Parathyroid adenoma (tissue), 2 donors: ENCODE measurements around the gene HIP1.
A peak's percentile ranks its signal among the peaks of the same experiment; 100 is the strongest.

ENCODE experiments used
- H2AFZ ChIP-seq: fragments of 300-600 bp; sonication (generic); one replicate; pipeline ENCODE4 v1.7.0; 2017; ENCODE audit warnings: antibody characterized with exemption, mild to moderate bottlenecking
- H3K27ac ChIP-seq: fragments of 300-600 bp; sonication (generic); one replicate; pipeline ENCODE4 v1.7.0; 2017
- H3K27me3 ChIP-seq: fragments of 300-600 bp; sonication (generic); one replicate; pipeline ENCODE4 v1.7.0; 2017; ENCODE audit warnings: low read length; ENCODE audit not compliant: control insufficient read depth, insufficient read depth
- H3K36me3 ChIP-seq: fragments of 300-600 bp; sonication (generic); one replicate; pipeline ENCODE4 v1.7.0; 2017; ENCODE audit warnings: low read length; ENCODE audit not compliant: control insufficient read depth, insufficient read depth
- H3K4me1 ChIP-seq: fragments of 300-600 bp; sonication (generic); one replicate; pipeline ENCODE4 v1.7.0; 2017; ENCODE audit warnings: control low read depth
- H3K4me2 ChIP-seq: fragments of 300-600 bp; sonication (generic); one replicate; pipeline ENCODE4 v1.7.0; 2017; ENCODE audit warnings: low read length
- H3K4me3 ChIP-seq: fragments of 300-600 bp; sonication (generic); one replicate; pipeline ENCODE4 v1.7.0; 2017; ENCODE audit warnings: low read depth, low read length
- H3K79me2 ChIP-seq: fragments of 300-600 bp; sonication (generic); one replicate; pipeline ENCODE4 v1.7.0; 2017; ENCODE audit warnings: control low read depth
- H3K9ac ChIP-seq: fragments of 300-600 bp; sonication (generic); one replicate; pipeline ENCODE4 v1.7.0; 2017; ENCODE audit warnings: mild to moderate bottlenecking
- H3K9me3 ChIP-seq: fragments of 300-600 bp; sonication (generic); one replicate; pipeline ENCODE4 v1.7.0; 2017; ENCODE audit warnings: low read length; ENCODE audit not compliant: control insufficient read depth
- CTCF ChIP-seq: fragments of 300-600 bp; sonication (generic); IDR thresholded peaks from one replicate; pipeline ENCODE4 v1.7.0; 2017; ENCODE audit warnings: antibody characterized with exemption, mild to moderate bottlenecking
- donor health status: primary hyperparathyroidism.

The HIP1 gene

DNA sequence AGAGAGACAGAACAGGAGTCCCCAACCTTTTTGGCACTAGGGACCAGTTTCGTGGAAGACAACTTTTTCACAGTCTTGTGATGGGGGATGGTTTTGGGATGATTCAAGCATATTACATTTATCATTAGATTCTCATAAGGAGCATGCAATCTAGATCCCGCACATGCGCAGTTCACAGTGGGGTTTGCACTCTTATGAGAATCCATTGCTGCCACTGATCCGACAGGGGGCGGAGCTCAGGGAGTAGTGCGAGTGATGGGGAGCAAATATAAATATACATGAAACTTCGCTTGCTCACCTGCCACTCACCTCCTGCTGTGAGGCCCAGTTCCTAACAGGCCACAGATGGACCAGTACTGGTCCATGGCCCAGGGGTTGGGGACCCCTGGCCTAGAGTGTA, 19.1 kb upstream of the HIP1 start:
- Histone ChIP-seq H3K4me3 (no peak overlapping the region), H2AFZ (no peak overlapping the region), H3K4me2 (no peak overlapping the region), H3K9ac (no peak overlapping the region), H3K9me3 (no peaks in the 10 kb centered on the region), H3K4me1 (peaks cover 6% of the 10 kb centered on the region), H3K36me3 (no peaks in the 10 kb centered on the region), H3K27me3 (no peaks in the 10 kb centered on the region), H3K79me2 (no peaks in the 10 kb centered on the region), H3K27ac (no peak overlapping the region)
- TF ChIP-seq CTCF: no peak

GRCh38 chr7:75756991-75757676, 18.4 kb upstream of the HIP1 start:
- Histone ChIP-seq H3K36me3 (no peaks in the 10 kb centered on the region), H3K9ac (no peak overlapping the region), H3K4me1 (peaks cover under 1% of the 10 kb centered on the region), H2AFZ (no peak overlapping the region), H3K27me3 (no peaks in the 10 kb centered on the region), H3K4me2 (no peak overlapping the region), H3K27ac (no peak overlapping the region), H3K79me2 (no peaks in the 10 kb centered on the region), H3K9me3 (no peaks in the 10 kb centered on the region), H3K4me3 (no peak overlapping the region)
- no peak for TF ChIP-seq CTCF

DNA sequence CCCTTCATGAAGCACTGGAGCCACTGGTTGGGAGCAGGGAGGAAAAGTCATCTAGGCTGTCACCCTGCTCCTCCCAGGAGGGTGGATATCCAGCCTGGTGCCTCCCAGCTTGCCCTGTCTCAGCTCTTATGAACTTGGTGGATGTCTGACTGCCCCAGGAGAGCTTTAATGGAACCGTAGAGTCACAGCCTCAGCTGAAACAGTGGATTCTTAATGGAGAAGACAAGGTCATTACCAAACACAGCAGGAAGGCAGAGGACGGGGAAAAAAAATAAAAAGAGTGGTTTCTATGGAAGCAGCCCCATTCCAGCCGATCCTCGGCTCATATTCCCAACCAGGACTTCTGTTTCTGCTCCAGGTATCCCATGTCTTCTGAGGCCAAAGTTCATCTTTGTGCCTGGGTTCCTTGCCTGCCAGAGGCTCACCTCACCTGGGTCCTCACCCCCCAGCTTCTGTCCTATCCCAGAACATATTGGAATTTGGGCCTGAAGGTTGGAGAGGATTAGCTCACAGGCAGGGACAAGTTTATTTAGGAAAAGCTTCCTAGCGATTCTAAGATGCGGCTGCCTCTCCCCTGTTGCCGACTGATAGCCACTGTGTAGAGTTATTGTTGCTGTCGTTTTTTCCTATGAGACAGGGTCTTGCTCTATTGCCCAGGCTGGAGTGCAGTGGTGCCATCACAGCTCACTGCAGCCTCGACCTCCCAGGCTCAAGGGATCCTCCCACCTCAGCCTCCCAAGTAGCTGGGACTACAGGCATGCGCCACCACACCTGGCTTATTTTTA, 17.7 kb upstream of the HIP1 start:
- TF ChIP-seq CTCF: no peak
- no peaks in the 10 kb centered on the region for H3K27me3 ChIP-seq
- no peak overlapping the region for H3K9ac ChIP-seq
- no peaks in the 10 kb centered on the region for H3K79me2 ChIP-seq
- H3K4me3 ChIP-seq: no peak overlapping the region
- H3K4me2 ChIP-seq: no peak overlapping the region
- no peaks in the 10 kb centered on the region for H3K4me1 ChIP-seq
- H3K36me3 ChIP-seq: no peaks in the 10 kb centered on the region
- H2AFZ ChIP-seq: peak overlapping the region; percentile 40
- H3K9me3 ChIP-seq: no peaks in the 10 kb centered on the region
- H3K27ac ChIP-seq: no peak overlapping the region

GRCh38 chr7:75743455-75743859, 4.7 kb upstream of the HIP1 start:
- no peak overlapping the region for H2AFZ ChIP-seq
- H3K36me3 ChIP-seq: no peaks in the 10 kb centered on the region
- no peaks in the 10 kb centered on the region for H3K27me3 ChIP-seq
- no peaks in the 10 kb centered on the region for H3K9me3 ChIP-seq
- H3K4me1 ChIP-seq: no peaks in the 10 kb centered on the region
- H3K4me3 ChIP-seq: no peak overlapping the region
- no peaks in the 10 kb centered on the region for H3K79me2 ChIP-seq
- no peak overlapping the region for H3K4me2 ChIP-seq
- no peak overlapping the region for H3K27ac ChIP-seq
- H3K9ac ChIP-seq: no peak overlapping the region
- no peak for TF ChIP-seq CTCF
